Stimulated activated naive CD4-positive, alpha-beta T cell (primary cell): ENCODE data around the gene KRTAP10-1.

Source experiments
- DNase-seq, 6 experiments: peaks; one replicate each; lab custom pipeline; 2025; lab: John Stamatoyannopoulos, UW

The KRTAP10-1 gene

DNA sequence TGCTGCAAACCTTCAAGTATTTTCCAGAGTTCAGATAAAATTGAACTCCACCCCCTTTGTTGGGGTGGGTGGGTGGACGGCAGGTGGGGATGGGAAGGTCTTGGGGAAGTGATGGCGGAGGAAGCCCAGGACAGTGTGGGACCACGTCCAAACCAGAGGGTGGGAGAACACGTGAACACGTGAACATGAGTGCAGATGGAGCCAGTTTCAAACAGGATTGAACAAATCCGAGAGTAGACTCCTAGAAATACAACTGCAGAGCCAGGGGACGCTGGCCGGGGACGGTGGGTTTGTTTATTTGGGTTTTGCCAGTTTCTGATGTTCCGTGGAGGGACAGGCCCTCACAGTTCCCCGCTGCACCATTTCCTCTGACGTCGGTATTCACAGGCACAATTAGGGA lies 8.4 kb upstream of the KRTAP10-1 start:
- DNase-seq: no peak

DNA sequence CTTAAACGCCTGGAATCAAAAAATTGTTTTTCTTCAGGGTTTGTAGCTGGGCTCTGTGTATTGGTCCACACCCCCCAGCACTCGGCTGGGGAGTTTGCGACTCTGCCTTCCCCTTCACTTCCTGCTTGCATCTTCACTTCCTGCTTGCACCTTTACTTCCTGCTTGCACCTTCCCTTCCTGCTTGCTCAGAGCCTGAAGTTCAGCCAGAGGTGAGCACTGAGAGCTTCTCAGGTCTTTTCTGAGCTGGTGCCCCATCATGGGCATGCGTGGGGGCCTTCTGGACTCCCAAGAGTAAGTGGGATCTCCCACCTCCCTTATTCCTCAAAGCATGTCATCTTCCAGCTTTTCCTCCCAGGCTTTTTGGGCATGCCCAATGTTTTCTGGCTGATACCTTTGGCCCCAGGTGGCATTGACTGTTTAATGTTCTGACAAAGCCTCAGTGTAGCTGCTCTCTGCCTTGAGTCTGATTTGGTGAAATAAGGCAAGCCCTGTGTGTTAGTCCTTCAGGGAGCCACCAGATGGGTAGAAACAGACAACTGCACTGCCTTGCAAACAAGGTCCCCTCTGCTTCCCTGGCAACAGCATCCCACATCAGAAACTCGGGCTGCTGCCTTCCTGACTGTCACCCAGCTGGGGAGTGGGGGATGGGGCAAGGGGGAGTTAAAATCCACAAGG lies 7.8 kb upstream of the KRTAP10-1 start:
- peak in 4 of 6 experiments; percentile 20 to 66 (median 60) for DNase-seq

DNA sequence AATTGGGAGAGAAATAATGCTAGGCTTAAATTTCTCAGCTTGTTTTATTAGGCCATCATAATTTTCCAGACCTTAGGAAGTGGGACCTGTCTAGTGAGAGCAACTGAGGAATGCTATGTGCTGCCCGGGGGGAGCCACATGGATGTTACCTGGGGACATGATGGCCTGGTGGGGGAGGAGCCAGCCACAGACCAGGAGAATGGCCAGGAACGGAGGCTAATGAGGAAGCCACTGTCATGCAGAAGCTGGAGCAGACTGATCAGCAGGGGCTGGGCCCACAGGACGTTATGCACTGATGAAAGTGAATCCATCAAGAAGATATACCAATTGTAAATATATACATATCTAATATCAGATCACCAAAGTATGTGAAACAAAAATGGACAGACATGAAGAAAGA lies 4.6 kb upstream of the KRTAP10-1 start:
- no peak for DNase-seq

DNA sequence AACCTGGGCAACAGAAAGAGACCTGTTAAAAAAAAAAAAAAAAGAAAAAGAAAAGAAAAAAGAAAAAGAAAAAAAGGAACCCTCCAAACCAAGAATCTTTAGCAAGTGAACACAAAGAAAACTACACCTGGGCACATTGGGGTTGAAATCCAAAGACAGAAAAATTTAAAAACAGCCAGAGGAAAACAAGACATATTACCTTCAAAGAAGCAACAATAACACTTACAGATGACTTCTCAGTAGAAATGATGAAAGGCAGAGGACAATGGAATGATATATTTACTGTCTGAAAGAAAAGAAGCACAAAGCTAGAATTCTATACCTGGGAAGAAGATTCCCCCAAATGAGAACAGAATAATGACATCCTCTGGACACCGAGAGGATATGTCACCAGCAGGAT lies 2.7 kb upstream of the KRTAP10-1 start:
- DNase-seq: no peak

DNA sequence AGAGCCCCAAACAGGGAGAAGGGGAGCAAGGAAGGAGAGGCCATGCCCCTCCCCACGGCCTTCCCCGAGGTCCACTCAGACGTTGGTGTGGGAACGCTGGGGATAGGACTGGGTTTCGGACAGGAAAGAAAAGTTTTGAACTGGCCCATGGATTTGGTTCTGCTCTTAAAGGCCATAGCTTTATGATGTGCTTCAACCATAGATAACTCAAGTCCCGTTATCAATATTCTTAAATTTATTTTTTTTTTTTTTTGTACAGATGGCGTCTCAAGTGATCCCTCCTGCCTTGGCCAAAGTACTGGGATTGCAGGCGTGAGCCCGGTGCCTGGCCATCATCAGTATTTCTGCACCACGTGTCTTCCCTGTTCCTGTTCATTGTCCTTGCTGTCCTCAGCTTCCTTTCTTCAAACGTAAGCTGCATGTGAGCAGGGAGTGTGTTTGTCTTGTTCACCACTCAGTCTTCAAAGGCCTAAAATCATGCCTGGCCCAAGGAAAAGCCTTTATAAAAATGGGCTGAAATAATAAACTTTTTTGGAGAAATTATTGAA lies 820 bp upstream of the KRTAP10-1 start:
- no peak for DNase-seq

DNA sequence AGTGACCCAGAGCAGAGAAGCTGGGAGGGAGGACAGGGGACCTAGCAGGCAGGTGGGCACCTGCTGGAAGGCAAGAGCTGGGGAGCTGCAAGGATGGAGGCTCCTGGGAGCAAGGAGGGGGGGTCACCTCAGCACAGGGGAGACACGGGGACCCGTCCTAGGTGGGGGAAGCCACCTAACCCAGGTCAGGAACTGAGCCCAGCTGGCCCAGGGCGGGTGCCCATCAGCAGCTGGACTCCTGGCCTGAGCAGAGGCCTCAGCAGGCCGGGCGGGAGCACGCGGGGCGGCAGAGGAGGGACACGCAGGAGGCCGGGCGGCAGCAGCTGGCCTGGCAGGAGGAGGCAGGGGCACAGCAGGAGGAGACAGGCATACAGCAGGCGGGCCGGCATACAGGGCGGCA lies 949 bp downstream of the KRTAP10-1 start:
- no peak for DNase-seq

DNA sequence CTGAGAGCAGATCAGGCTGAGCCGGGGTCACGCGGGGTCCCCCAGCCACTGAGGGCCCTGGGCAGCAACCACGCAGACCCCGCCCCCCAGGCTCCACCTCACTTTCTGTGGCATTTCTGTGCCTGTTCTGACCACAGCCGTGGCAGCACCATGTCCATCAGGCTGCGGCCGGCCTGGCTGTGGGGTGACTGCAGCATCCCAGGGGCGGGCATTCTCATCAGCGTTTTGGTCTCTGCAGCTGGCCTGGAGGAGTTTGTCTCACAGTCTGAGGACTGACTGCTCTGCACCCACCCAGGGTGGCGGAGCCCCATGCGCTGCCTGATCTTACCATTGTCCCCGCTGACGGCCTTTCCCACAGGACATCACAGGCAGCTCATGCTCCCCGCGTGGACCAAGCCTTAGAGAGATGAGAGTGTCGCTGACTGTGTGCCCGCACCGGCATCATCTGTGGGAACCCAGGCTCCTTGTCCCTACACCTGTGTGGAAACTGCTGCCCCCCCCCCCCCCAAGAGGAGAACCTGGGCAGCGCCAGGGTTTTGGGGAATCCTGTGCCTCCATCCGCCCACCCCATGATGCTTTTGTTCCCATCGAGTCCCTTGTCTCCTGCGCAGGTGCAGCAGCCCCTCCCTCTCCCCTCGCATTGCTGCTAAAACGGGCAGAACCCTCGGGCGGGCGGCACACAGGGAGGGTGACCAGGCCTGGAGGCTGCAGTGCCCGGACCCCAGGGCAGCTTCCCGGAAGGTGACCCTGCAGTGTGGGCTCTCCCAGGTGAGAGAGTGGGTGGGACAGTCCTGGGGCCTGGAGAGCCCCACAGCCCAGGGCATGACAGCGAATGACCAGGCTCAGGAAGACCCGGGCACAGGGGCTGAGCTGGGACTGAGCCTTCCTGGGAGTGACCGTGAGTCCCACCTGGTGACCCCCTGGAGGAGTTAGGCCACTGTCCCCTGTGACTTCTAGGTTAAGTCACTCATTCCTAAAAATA lies 1.8 kb downstream of the KRTAP10-1 start:
- DNase-seq: no peak

DNA sequence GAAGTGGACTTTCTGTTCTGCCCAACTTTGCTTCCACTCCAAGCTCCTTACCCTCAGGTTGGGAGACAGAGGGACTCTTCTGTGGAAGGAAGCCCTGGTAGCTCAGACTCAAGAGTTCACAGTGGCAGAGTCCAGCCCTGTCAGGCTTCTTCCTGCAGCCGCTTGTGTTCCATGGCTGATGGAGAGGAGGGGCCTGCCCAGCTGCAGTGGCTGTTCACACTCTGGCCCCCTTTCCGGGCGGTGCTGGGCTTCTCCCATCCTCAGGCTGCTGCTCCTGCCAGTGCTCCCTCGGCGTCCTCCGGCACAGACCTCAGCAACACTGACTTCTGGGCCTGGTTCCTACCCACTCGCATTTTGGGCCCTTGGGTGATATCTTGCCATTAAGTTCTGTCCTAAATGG lies 4.0 kb downstream of the KRTAP10-1 start:
- DNase-seq: no peak

DNA sequence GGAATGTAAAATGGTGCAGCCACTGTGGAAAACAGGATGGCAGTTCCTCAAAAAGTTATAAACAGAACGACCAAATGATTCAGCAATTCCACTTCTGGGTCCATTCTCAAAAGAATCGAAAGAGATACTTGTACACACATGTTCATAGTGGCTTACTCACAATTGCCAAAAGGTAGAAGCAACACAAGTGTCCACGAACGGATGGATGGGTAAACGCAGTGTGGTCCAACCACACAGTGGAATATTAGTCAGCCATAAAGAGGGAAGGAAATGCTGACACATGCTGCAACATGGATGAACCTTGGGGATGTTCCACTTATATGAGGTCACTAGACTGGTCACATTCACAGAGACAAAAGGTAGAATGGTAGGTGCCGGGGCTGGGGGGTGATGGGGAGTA lies 5.3 kb downstream of the KRTAP10-1 start:
- no peak for DNase-seq

DNA sequence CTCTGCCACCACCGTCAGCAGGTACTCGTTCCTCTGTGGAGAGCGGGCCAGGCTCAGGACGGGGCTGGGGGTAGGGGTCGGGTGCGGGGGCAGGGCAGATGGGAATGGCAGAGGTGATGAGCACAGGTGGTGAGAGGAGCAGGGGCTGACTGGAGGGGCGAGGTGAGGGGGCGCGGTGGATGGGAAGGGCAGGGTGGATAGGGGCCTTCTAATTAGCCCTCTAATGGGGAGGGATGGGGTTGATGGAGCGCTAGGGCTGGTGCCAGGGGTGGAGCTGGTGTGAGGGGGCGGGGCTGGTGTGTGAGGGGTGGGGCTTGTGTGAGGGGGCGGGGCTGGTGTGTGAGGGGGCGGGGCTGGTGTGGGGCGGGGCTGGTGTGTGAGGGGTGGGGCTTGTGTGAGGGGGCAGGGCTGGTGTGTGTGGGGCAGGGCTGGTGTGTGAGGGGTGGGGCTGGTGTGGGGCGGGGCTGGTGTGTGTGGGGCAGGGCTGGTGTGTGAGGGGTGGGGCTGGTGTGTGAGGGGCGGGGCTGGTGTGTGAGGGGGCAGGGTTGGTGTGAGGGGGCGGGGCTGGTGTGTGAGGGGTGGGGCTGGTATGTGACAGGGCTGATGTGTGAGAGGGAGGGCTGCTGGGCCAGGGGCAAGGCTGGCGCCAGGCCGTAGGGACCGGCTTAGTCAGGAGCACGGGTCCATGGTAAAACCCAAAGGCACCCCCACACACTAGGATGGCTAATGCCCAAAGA lies 5.9 kb downstream of the KRTAP10-1 start:
- DNase-seq: peak in 1 of 6 experiments; percentile 26

DNA sequence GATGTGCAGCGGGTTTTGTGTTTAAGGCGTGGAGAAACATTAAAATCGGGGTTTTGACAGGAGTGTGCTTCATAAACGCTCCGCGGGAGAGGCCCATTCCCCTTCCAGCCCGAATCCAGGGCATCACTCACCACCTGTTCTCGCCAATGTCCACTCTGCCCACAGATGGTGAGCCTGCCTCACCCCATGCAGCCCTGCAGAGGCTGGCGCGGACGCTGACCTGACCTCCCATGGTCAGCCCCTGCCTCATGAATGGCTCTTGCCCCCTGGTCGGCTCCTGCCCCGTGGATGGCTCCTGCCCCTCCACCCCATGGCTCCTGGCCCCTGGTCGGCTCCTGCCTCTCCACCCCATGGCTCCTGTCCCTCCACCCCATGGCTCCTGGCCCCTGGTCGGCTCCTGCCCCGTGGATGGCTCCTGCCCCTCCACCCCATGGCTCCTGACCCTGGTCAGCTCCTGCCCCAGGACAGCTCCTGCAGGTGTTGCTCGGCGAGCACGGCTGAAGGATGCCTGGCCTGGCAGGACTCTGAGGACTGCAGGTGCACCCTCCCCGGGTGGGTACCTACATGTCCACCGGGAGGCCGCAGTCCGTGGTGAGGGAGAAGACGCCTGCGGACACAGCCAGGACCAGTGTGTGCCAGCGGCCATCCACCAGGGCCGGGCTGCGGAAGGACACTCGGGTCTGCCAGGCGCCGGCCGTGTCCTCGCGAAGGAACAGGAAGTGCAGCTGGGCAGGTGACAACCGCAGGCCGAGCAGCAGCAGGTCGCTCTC lies 6.7 kb downstream of the KRTAP10-1 start:
- DNase-seq: no peak

DNA sequence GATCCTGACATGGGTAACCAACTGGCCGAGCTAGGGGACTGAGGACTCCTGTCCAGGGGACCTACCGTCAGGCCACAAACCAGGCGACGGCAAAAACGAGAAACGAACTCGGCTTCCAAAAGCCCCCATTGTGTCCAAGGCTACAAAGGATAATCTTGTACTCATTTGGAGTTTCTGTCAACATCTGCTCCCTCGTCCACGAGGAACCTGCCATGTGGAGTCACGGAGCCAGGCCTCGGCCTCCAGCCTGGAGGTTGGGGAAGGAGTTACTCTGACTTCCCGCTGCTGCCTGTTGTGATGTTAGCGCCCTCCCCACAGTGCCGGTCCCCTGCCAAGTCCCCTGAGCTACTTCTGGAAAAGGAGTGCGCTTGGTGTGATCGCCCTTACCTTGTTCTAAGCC lies 7.3 kb downstream of the KRTAP10-1 start:
- no peak for DNase-seq

DNA sequence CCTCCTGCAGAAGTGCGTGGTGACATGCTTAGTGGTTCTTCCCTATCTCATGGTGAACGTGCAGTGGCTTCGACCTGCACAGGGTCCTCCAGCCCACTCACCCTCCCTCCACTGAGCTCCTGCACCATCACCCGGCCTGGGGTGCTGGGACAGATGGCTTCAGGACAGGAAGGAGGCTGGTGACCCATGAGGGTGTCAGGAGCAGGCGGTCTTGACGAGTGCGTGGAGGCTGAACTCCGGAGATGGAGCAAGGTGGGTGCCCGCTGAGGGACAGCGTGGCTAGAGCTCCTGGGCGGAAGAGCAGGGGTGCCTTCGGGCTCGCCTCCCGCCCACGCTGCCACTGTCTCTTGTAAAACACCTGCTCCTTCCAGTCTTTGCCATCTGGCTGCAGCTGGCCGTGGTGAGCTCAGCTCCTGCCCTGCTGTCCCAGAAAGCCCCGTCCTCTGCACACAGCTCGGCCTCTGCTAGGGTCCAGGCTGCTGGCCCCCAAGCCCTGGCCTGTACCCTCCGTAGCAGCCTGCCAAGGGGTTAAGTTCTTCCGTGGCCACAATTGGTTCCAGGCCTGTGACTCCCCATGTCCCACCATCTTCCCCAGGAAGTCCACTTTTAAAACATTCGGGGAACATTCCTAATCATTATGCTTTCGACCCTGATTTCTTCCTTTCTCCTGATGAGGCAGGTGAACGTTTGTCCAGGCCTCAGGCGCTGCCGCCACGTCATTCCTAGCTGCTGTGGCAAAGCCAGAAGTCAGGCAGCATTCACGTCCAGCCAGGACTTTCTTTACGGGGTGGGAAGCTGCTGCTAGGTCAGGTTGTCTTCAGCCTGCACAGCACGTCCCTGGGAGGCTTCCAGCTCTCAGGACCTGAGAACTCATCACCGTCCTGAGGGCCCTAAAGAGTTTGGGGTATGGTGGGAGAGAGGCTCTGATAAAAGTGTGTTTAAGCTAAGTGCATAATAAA lies 8.1 kb downstream of the KRTAP10-1 start:
- DNase-seq: no peak

DNA sequence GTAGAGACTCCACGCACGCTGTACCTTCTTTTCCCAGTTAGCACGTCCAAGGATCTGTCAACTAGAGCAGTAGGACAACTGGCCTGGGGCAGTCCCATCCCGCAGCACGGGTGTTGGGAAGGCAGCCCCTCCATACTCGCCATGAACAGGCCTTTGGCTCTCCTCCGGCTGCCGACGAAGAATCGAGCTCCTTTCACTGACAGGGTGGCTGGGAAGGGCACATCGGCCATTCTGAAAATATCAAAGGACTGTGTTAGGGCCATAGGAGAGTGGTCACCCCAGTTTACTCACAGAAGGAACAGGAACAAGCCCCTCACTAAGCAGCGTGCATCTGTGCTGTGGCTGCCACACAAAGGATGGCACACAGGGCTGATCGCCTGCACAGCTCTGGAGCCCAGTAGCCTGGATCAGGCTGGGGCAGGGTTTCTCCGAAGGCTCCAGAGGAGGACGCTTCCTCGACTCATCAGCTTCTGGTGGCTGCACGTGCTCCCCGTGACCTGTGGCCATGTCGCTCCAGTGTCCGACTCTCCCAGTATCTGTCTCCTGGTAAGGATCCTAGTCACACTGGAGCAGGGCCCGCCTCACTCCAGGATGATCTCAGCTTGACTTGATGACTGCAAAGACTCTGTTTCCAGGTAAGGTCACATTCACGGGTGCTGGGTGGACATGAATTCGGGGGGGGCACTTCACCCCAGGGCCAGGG lies 8.9 kb downstream of the KRTAP10-1 start:
- no peak for DNase-seq

DNA sequence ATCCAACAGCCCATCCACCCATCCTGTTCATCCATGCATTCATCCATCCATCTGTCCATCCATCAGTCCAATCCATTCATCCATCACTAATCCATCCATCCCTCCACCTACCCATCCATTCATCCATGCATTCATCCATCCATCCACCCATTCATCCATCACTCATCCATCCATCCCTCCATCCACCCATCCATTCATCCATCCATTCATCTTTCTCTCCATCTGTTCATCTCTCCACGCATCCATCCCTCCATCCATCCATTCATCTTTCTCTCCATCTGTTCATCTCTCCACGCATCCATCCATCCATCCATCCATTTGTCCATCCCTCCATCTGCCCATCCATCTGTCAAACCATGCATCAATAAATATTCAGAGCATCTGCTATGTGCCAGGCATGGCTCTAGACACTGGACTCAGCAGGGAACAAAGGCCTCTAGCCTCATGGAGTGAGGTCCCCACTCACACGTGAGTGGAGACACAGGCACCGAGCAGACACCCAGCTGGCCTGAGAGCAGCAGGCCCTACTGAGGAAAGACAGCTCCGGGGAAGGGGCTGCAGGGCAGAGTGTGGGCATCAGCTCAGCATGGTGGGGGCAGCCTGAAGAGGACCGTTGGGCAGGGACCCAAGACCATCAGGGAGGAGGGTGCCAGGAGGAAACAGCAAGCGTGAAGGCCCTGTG lies 9.6 kb downstream of the KRTAP10-1 start:
- no peak for DNase-seq

DNA sequence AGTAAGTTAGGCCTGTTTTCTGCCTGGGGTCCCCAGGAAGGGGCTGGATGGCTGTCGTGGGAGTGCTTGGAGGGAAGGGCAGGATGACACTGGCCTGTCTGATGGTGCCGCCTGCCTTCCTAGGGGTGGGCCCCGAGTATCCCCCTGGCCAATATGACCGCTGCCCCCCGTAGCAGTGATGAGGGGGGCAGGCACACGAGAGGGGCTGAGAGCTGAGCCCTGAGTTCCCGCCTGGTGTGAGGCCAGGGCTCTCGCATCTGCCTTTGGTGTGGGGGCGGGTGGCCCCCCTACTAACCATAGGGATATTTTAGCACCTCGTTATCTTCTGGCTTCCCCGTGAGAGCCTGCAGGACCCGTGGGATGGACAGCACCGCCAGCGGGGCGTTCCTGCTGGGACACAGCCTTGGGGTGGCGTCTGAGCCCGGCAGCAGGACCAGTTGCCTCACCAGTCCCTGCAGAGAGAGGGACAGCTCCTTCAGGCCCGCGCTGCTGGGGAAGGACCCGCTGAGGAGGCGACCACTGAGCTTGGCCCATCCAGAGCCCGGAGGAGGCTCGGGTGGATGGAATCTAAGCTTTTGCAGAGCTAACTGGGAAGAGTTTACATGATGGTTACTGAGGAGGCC lies 10.4 kb downstream of the KRTAP10-1 start:
- no peak for DNase-seq

DNA sequence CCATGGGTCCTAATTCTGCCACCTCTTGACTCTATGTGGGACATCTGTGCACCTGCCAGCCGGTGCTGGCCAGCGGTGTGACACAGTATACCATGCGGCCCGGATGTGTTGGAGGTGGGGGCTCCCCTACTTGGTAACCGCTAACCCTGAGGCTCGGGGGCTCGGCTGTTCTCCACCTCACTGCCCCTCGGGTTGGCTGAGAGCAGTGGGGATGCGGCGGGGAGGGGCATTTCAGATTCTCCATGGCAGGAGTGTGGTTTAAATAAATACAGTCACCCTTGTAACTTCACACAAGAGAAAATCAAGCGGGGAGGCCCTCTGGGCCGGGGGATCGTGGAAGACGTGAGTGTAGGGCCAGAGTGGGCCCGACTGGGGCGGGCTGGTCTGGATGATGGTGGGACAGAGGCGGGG lies 11.0 kb downstream of the KRTAP10-1 start:
- DNase-seq: no peak

DNA sequence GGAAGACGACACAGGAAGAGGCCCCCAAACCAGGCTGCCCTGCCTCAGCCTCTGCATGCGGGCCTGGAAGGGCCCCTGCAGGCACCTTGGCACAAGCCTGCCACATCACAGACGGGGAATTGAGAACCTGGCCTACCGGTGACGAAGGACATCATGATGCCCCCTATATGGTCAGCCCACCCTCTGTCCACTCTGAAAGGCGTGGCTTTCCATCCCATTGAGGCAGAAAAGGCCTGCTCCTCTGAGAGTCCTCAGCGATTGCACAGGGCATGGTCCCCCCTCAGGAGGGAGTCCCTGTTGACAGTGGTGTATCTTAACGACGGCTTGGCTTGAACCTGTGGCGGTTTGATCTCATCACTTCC lies 11.4 kb downstream of the KRTAP10-1 start:
- DNase-seq: no peak
